Activated T-cell treated with anti-CD3 and anti-CD28 coated beads for 4 hours (primary cell): ENCODE results near the gene ELMO3.

Source experiments
- DNase-seq: peaks from one replicate; pipeline ENCODE4 v3.0.0-alpha.2; 2020

The ELMO3 gene

GRCh38 chr16:67199011-67199807, at the start of gene ELMO3:
Gene ELMO3, plus strand, starts transcription at chr16:67199131. Its CDS starts 196 bp downstream, at chr16:67199327.
- no peak for DNase-seq

- DNase-seq, result no peak
Observed at GRCh38 chr16:67149276-67150046, 49.5 kb upstream of the ELMO3 start.

GRCh38 chr16:67150047-67150832, 48.7 kb upstream of the ELMO3 start:
- DNase-seq, result peak; percentile 51

GRCh38 chr16:67150833-67151396, 48.0 kb upstream of the ELMO3 start, which contains the start of gene B3GNT9:
Gene B3GNT9, minus strand, starts transcription at chr16:67150998. Its CDS starts 513 bp downstream, at chr16:67150485.
- no peak for DNase-seq

- no peak for DNase-seq
Observed at GRCh38 chr16:67151431-67152097, 47.4 kb upstream of the ELMO3 start.

- DNase-seq, result no peak
Observed at GRCh38 chr16:67154578-67155294, 44.2 kb upstream of the ELMO3 start.

- peak; percentile 67 for DNase-seq
Observed at GRCh38 chr16:67155295-67156142, 43.4 kb upstream of the ELMO3 start.

- DNase-seq, result no peak
Observed at GRCh38 chr16:67156143-67156844, 42.6 kb upstream of the ELMO3 start.

GRCh38 chr16:67157106-67157748, 41.7 kb upstream of the ELMO3 start:
- DNase-seq, result no peak

GRCh38 chr16:67157892-67158635, 40.9 kb upstream of the ELMO3 start:
- no peak for DNase-seq

- peak; percentile 71 for DNase-seq
Observed at GRCh38 chr16:67158637-67159600, 40.0 kb upstream of the ELMO3 start.

- no peak for DNase-seq
Observed at GRCh38 chr16:67161595-67162058, 37.3 kb upstream of the ELMO3 start.

- no peak for DNase-seq
Observed at GRCh38 chr16:67162506-67163163, 36.3 kb upstream of the ELMO3 start.

GRCh38 chr16:67163164-67163998, 35.5 kb upstream of the ELMO3 start:
- no peak for DNase-seq

- no peak for DNase-seq
Observed at GRCh38 chr16:67163999-67164558, 34.9 kb upstream of the ELMO3 start.
